Glutamatergic neuron (in vitro differentiated cells): Measurements from ENCODE around the gene PTPRO. TPM values are rescaled to one million over a fixed set of nuclear protein-coding genes. Genes with fewer than 3 reads are reported as not detected.

ENCODE experiments used
- DNase-seq: peaks from one replicate; pipeline ENCODE4 v3.0.0; 2022
- H3K27ac Mint-ChIP-seq: one replicate; pipeline ENCODE4 v1.8.0; 2020; ENCODE audit warnings: mild to moderate bottlenecking, mixed read lengths, inconsistent platforms; ENCODE audit not compliant: unreplicated experiment
- H3K27me3 Mint-ChIP-seq: one replicate; pipeline ENCODE4 v1.8.0; 2020; ENCODE audit warnings: mild to moderate bottlenecking, moderate library complexity, mixed read lengths, inconsistent platforms; ENCODE audit not compliant: unreplicated experiment
- H3K36me3 Mint-ChIP-seq: one replicate; pipeline ENCODE4 v1.8.0; 2020; ENCODE audit warnings: mild to moderate bottlenecking, mixed read lengths, inconsistent platforms; ENCODE audit not compliant: unreplicated experiment
- H3K4me1 Mint-ChIP-seq: one replicate; pipeline ENCODE4 v1.8.0; 2020; ENCODE audit warnings: mild to moderate bottlenecking, low read depth, mixed read lengths, inconsistent platforms; ENCODE audit not compliant: unreplicated experiment
- H3K4me3 Mint-ChIP-seq: one replicate; pipeline ENCODE4 v1.8.0; 2020; ENCODE audit warnings: mild to moderate bottlenecking, mixed read lengths, inconsistent platforms; ENCODE audit not compliant: unreplicated experiment
- H3K9me3 Mint-ChIP-seq: one replicate; pipeline ENCODE4 v1.8.0; 2020; ENCODE audit warnings: mild to moderate bottlenecking, moderate library complexity, mixed read lengths, inconsistent platforms; ENCODE audit not compliant: unreplicated experiment
- CTCF ChIP-seq: fragments of 200-600 bp; sonication (generic); IDR thresholded peaks from one replicate; pipeline ENCODE4 v1.5.0; 2021; ENCODE audit not compliant: partially characterized antibody, unreplicated experiment
- total RNA-seq: library from RNA; stranded (reverse); fragmentation: NEBNext Ultra II Directional; extraction: Animal tissue kit (Norgen Biotek cat#: 25700); gene quantifications from one replicate; pipeline ENCODE4 v1.2.1, GENCODE V29; 2021; ENCODE audit not compliant: unreplicated experiment

PTPRO gene
- total RNA-seq, 1 donor from 2014 or later = 32.5 TPM

GRCh38 chr12:15538881-15539280 lies 216.6 kb downstream of the PTPRO start:
- no peak for TF ChIP-seq CTCF
- Mint-ChIP-seq H3K4me1 (peaks cover 20% of the 10 kb centered on the region), H3K36me3 (no peaks in the 10 kb centered on the region), H3K4me3 (no peak overlapping the region), H3K27me3 (no peaks in the 10 kb centered on the region), H3K9me3 (peaks cover 3% of the 10 kb centered on the region), H3K27ac (no peak overlapping the region)
- DNase-seq = no peak

GRCh38 chr12:15540005-15540404 lies 217.7 kb downstream of the PTPRO start:
- DNase-seq = no peak
- H3K27me3 Mint-ChIP-seq = no peaks in the 10 kb centered on the region
- H3K9me3 Mint-ChIP-seq = peaks cover 3% of the 10 kb centered on the region
- peaks cover 25% of the 10 kb centered on the region for H3K4me1 Mint-ChIP-seq
- no peak overlapping the region for H3K4me3 Mint-ChIP-seq
- no peak overlapping the region for H3K27ac Mint-ChIP-seq
- TF ChIP-seq CTCF = no peak
- no peaks in the 10 kb centered on the region for H3K36me3 Mint-ChIP-seq

GRCh38 chr12:15540469-15540872 lies 218.2 kb downstream of the PTPRO start:
- peak overlapping the region; percentile 58 for H3K4me3 Mint-ChIP-seq
- H3K27me3 Mint-ChIP-seq = no peaks in the 10 kb centered on the region
- DNase-seq = no peak
- peaks cover 3% of the 10 kb centered on the region for H3K9me3 Mint-ChIP-seq
- peak overlapping the region; percentile 76 for H3K27ac Mint-ChIP-seq
- peaks cover 25% of the 10 kb centered on the region for H3K4me1 Mint-ChIP-seq
- no peak for TF ChIP-seq CTCF
- H3K36me3 Mint-ChIP-seq = no peaks in the 10 kb centered on the region

- Mint-ChIP-seq H3K27ac (no peak overlapping the region), H3K4me3 (no peak overlapping the region), H3K4me1 (peaks cover 25% of the 10 kb centered on the region), H3K27me3 (no peaks in the 10 kb centered on the region), H3K36me3 (no peaks in the 10 kb centered on the region), H3K9me3 (peaks cover 3% of the 10 kb centered on the region)
- TF ChIP-seq CTCF = no peak
- DNase-seq = no peak
Observed at GRCh38 chr12:15541996-15542631, 219.8 kb downstream of the PTPRO start.

- Mint-ChIP-seq H3K27me3 (no peaks in the 10 kb centered on the region), H3K27ac (no peak overlapping the region), H3K9me3 (peaks cover 3% of the 10 kb centered on the region), H3K4me3 (no peak overlapping the region), H3K4me1 (peaks cover 23% of the 10 kb centered on the region), H3K36me3 (no peaks in the 10 kb centered on the region)
- no peak for TF ChIP-seq CTCF
- DNase-seq = no peak
Observed at GRCh38 chr12:15543347-15543746, 221.0 kb downstream of the PTPRO start.
